HEK293T (cell line): Measurements from ENCODE around the gene QSOX1.

Experiments
- CTCF ChIA-PET: fragments of 350-600 bp; formaldehyde crosslinking; extraction: SDS; loops from one replicate; lab custom pipeline; 2021; ENCODE audit warnings: antibody characterized with exemption, inconsistent platforms; lab: Yijun Ruan, JAX
- POLR2A ChIA-PET: fragments of 350-600 bp; formaldehyde crosslinking; extraction: SDS; loops from one replicate; lab custom pipeline; 2020; ENCODE audit warnings: antibody characterized with exemption, inconsistent platforms; lab: Yijun Ruan, JAX
- DNase-seq: peaks from one replicate; pipeline ENCODE4 v3.0.0; 2012; ENCODE audit warnings: mixed read lengths; ENCODE audit errors: extremely low spot score
- ARNT ChIP-seq: fragments of 450-650 bp; IDR thresholded peaks from 2 replicates; pipeline ENCODE4 v1.6.1; 2017; ENCODE audit warnings: mild to moderate bottlenecking
- BHLHE40 ChIP-seq: fragments of 450-650 bp; IDR thresholded peaks from 2 replicates; pipeline ENCODE4 v1.6.1; 2016; ENCODE audit warnings: mild to moderate bottlenecking, moderate library complexity, borderline replicate concordance
- CTBP1 ChIP-seq: fragments of 450-650 bp; IDR thresholded peaks from 2 replicates; pipeline ENCODE4 v1.6.1; 2016; ENCODE audit warnings: borderline replicate concordance
- ELF4 ChIP-seq: fragments of 450-650 bp; IDR thresholded peaks from 2 replicates; pipeline ENCODE4 v1.6.1; 2017; ENCODE audit warnings: antibody characterized with exemption
- FOXA1 ChIP-seq: fragments of 450-650 bp; IDR thresholded peaks from 2 replicates; pipeline ENCODE4 v1.6.1; 2016; ENCODE audit warnings: mild to moderate bottlenecking
- FOXK2 ChIP-seq: fragments of 450-650 bp; IDR thresholded peaks from 2 replicates; pipeline ENCODE4 v1.6.1; 2016; ENCODE audit warnings: mild to moderate bottlenecking
- FOXM1 ChIP-seq: fragments of 450-650 bp; IDR thresholded peaks from 2 replicates; pipeline ENCODE4 v1.6.1; 2017; ENCODE audit warnings: mild to moderate bottlenecking, borderline replicate concordance
- HDGF ChIP-seq: fragments of 450-650 bp; IDR thresholded peaks from 2 replicates; pipeline ENCODE4 v1.6.1; 2017; ENCODE audit warnings: antibody characterized with exemption, borderline replicate concordance
- L3MBTL2 ChIP-seq: fragments of 450-650 bp; conservative IDR thresholded peaks from 2 replicates; pipeline ENCODE4 v1.6.1; 2016; ENCODE audit warnings: mild to moderate bottlenecking
- LEF1 ChIP-seq: fragments of 450-650 bp; IDR thresholded peaks from 2 replicates; pipeline ENCODE4 v1.6.1; 2017; ENCODE audit warnings: mild to moderate bottlenecking, borderline replicate concordance
- NFRKB ChIP-seq: fragments of 450-650 bp; IDR thresholded peaks from 2 replicates; pipeline ENCODE4 v1.6.1; 2016; ENCODE audit warnings: mild to moderate bottlenecking, moderate library complexity
- SP1 ChIP-seq: fragments of 450-650 bp; IDR thresholded peaks from 2 replicates; pipeline ENCODE4 v1.6.1; 2017
- SUZ12 ChIP-seq: fragments of 450-650 bp; IDR thresholded peaks from 2 replicates; pipeline ENCODE4 v1.6.1; 2016; ENCODE audit warnings: mild to moderate bottlenecking
- TARDBP ChIP-seq: fragments of 450-650 bp; IDR thresholded peaks from 2 replicates; pipeline ENCODE4 v1.6.1; 2016
- ZNF384 ChIP-seq: fragments of 450-650 bp; IDR thresholded peaks from 2 replicates; pipeline ENCODE4 v1.6.1; 2016
- TF ChIP-seq, protein P1 (sequence below): fragments of 450-650 bp; IDR thresholded peaks from 2 replicates; pipeline ENCODE4 v1.6.1; 2016

Gene QSOX1

DNA sequence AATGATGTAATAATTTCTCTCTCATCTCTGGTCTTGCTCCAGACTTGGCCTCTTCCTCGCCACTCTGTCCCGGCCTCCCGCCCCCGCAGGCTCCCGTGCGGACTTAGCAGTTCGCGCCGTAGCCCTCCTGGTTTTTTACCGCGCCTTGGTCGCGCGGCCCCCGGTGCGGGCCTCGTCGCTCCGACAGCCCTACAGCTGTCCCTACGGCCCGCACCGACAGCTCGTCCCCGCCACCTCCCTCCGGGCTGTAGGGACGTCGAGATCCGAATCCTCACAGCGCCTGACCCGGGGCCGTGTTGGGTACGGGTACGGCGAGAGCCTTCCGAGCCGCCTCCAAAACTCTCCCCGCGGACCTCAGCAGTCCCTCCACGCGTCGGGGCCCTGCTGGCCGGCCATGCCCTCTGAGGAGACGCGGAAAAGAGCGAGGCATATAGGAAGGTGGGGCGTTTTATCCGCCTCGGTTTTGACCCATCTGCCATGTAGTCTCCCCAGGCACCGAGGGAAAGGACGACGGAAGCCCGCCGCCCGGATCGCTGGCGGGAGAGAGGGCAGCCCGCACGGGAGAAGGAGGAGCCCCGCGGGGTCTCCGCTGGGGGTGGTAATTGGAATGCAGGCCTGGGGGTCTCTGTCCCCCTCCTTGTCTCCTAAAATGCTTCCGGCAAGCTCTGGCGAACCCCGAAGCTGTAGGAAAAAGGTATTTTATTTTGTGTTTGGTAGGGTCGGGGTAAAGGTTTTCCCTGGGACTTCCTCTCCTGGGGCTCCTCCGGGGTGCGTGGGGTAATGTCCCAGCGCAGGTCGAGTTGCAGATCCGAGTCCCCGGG is 78.7 kb downstream of the QSOX1 start:
- ChIA-PET CTCF (no interaction called here), POLR2A (no interaction called here)
- TF ChIP-seq NFRKB (no peak), ELF4 (no peak), CTBP1 (no peak), TARDBP (no peak), BHLHE40 (no peak), SUZ12 (no peak), SP1 (no peak), FOXM1 (no peak), ZNF384 (no peak)
- TF ChIP-seq, protein P1, sequence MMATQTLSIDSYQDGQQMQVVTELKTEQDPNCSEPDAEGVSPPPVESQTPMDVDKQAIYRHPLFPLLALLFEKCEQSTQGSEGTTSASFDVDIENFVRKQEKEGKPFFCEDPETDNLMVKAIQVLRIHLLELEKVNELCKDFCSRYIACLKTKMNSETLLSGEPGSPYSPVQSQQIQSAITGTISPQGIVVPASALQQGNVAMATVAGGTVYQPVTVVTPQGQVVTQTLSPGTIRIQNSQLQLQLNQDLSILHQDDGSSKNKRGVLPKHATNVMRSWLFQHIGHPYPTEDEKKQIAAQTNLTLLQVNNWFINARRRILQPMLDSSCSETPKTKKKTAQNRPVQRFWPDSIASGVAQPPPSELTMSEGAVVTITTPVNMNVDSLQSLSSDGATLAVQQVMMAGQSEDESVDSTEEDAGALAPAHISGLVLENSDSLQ = no peak
- no peak for DNase-seq

- ChIA-PET POLR2A (no interaction called here), CTCF (no interaction called here)
- TF ChIP-seq SUZ12 (no peak), SP1 (no peak), HDGF (no peak), FOXA1 (no peak), BHLHE40 (no peak), LEF1 (no peak), TARDBP (no peak), CTBP1 (no peak), ZNF384 (no peak), ARNT (no peak), L3MBTL2 (no peak), ELF4 (no peak), FOXK2 (no peak), NFRKB (no peak), FOXM1 (no peak)
- TF ChIP-seq, protein P1 = no peak
- no peak for DNase-seq
These were observed 79.9 kb downstream of the QSOX1 start for GRCh38 chr1:180234369-180235076.

GRCh38 chr1:180235077-180235501 is 80.4 kb downstream of the QSOX1 start:
- CTCF ChIA-PET = no interaction called here
- no peak for DNase-seq
- POLR2A ChIA-PET = no interaction called here
- no peak for TF ChIP-seq ELF4

- CTCF ChIA-PET = interaction anchor here (0.6 kb wide), 1 partner anchor 20 kb away, joined by 3 read pairs; no protein-coding TSS in a partner anchor
- DNase-seq = no peak
- POLR2A ChIA-PET = no interaction called here
- no peak for TF ChIP-seq ZNF384
- TF ChIP-seq FOXA1 = no peak
- no peak for TF ChIP-seq NFRKB
- no peak for TF ChIP-seq FOXK2
- TF ChIP-seq L3MBTL2 = no peak
- TF ChIP-seq ELF4 = no peak
These were observed 81.0 kb downstream of the QSOX1 start for GRCh38 chr1:180235502-180236239.

GRCh38 chr1:180236698-180237509 is 82.2 kb downstream of the QSOX1 start:
- DNase-seq = no peak
- TF ChIP-seq FOXK2 (no peak), SP1 (no peak), L3MBTL2 (no peak), LEF1 (no peak), NFRKB (no peak), FOXA1 (no peak), ZNF384 (no peak)
- TF ChIP-seq, protein P1 = no peak
- CTCF ChIA-PET = interaction anchor here (0.6 kb wide), 1 partner anchor 19 kb away, joined by 3 read pairs; no protein-coding TSS in a partner anchor
- POLR2A ChIA-PET = no interaction called here
